Stomach smooth muscle (tissue), 2 donors: ENCODE data around the gene ZC3H7A.
A peak's percentile ranks its signal among the peaks of the same experiment; 100 is the strongest.
"Not testable (repeated sequence)": the region's sequence is repeated elsewhere in the genome, so short reads cannot be mapped to it uniquely, and the experiment has no call there.

Experiments used
- H3K27ac ChIP-seq: one replicate; pipeline ENCODE4 v1.7.0; 2013; ENCODE audit warnings: mild to moderate bottlenecking, low read length, inconsistent platforms
- H3K27me3 ChIP-seq, 2 donors: one replicate each; pipeline ENCODE4 v1.7.0; 2013; ENCODE audit warnings: low read length in 2 of 2; ENCODE audit not compliant: insufficient read depth in 2 of 2, control insufficient read depth in 1 of 2
- H3K36me3 ChIP-seq, 2 donors: one replicate each; pipeline ENCODE4 v1.7.0; 2013; ENCODE audit warnings: low read length in 2 of 2; ENCODE audit not compliant: control insufficient read depth in 2 of 2, insufficient read depth in 2 of 2
- H3K4me1 ChIP-seq: one replicate; pipeline ENCODE4 v1.7.0; 2013; ENCODE audit warnings: low read length; ENCODE audit not compliant: control insufficient read depth, insufficient read depth
- H3K4me3 ChIP-seq, 2 donors: one replicate each; pipeline ENCODE4 v1.7.0; 2013; ENCODE audit warnings: low read length in 2 of 2
- H3K9ac ChIP-seq, 2 donors: one replicate each; pipeline ENCODE4 v1.7.0; 2013; ENCODE audit warnings: low read length in 2 of 2, mild to moderate bottlenecking in 1 of 2
- H3K9me3 ChIP-seq, 2 donors: one replicate each; pipeline ENCODE4 v1.7.0; 2013; ENCODE audit warnings: low read length in 2 of 2; ENCODE audit not compliant: control insufficient read depth in 2 of 2
- donor health status: healthy.
- donor health status: Pancreatic carcinoma.

Gene ZC3H7A

DNA sequence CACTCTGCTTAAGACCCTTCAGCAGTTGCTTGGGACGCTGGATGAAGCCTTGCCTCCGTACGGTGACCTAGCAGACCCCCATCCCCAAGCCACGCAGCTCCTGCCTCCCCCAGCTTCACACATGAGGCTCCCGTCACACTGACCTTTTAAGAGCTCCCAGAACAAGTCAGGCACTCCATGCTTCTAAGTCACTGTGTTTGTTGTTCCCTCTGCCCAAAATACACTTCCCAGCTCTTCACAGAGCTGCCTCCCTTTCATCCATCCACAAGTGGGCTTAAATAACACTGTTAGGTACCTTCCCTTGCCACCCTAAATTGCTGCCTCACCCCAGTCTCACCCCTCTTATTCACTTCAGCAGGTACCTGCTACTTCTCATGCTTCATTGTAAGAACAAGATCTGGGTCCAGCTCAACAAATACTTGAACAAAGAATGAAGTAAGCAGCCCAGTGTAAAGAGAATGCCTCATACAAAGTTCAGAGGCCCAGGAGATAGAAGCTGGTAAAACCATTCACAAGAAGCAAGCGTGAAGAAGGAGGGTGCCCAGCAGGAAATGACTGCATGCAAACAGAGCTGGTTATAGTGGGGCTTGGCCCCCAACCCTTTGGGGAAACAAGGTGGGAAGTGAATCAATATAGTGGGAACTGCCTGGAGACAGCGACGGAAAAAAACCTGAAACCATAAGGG, 5.8 kb downstream of the ZC3H7A start:
- no peak overlapping the region for H3K27ac ChIP-seq
- no peak overlapping the region for H3K4me3 ChIP-seq
- H3K9me3 ChIP-seq = no peaks in the 10 kb centered on the region
- H3K4me1 ChIP-seq = peaks cover 29% of the 10 kb centered on the region
- H3K27me3 ChIP-seq = no peaks in the 10 kb centered on the region
- H3K36me3 ChIP-seq = peaks cover 0 to 3% of the 10 kb centered on the region in 2 donors
- H3K9ac ChIP-seq = no peak overlapping the region

DNA sequence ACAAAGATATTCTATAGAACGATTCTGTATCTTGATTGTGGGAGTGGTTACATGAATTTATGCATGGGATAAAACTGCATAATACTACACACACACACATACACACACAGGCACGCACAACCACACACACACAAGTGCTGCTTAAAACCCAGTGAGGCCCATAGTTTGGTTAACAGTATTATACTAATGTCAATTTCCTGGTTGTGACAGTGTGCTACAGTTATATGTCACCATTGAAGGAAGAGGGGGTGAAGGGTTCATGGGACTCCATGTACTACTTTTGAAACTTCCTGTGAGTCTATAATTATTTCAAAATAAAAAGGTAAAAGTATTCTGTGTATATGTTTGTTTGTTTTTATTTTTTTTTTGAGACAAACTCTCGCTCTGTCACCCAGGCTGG, 8.1 kb downstream of the ZC3H7A start:
- Histone ChIP-seq H3K4me1 (peaks cover 19% of the 10 kb centered on the region), H3K9ac (no peak overlapping the region), H3K27me3 (no peaks in the 10 kb centered on the region), H3K9me3 (no peaks in the 10 kb centered on the region), H3K36me3 (peaks cover 0 to 3% of the 10 kb centered on the region in 2 donors), H3K4me3 (no peak overlapping the region), H3K27ac (no peak overlapping the region)

DNA sequence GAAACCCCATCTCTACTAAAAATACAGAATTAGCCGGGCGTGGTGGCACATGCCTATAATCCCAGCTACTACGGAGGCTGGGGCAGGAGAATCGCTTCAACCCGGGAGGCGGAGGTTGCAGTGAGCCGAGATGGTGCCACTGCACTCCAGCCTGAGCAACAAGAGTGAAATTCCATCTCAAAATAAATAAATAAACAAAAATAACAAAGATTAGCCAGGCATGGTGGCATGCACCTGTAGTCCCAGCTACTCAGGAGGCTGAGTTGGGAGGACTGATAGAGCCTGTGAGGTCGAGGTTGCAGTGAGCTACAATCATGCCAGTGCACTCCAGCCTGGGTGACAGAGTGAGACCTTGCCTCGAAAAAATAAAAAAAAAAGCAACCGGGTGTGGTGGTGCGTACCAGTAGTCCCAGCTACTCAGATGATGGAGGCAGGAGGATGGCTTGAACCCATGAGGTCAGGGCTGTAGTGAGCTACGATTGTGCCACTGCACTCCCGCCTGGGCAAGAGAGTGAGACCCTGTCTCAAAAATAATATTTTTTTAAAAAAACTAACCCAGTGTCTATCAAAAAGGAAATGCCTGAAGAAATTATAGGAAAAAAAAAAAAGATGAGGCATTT, 12.0 kb downstream of the ZC3H7A start:
- not testable (repeated sequence) for H3K4me3 ChIP-seq, H3K27me3 ChIP-seq, H3K9ac ChIP-seq, H3K27ac ChIP-seq, H3K36me3 ChIP-seq, H3K9me3 ChIP-seq
- H3K4me1 ChIP-seq = peaks cover 14% of the 10 kb centered on the region

DNA sequence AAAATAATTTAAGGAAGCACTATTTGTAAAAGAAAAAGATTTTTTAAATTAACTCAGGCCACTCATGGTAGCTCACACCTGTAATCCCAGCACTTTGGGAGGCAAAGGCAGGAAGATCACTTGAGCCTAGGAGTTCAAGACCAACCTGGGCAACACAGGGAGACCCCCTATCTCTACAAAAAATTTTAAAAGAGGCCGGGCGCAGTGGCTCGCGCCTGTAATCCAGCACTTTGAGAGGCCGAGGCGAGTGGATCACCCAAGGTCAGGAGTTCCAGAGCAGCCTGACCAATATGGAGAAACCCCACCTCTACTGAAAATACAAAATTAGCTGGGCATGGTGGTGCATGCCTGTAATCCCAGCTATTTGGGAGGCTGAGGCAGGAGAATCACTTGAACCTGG, 12.7 kb downstream of the ZC3H7A start:
- H3K36me3 ChIP-seq, H3K27ac ChIP-seq: not testable (repeated sequence)
- H3K4me1 ChIP-seq = peaks cover 14% of the 10 kb centered on the region

DNA sequence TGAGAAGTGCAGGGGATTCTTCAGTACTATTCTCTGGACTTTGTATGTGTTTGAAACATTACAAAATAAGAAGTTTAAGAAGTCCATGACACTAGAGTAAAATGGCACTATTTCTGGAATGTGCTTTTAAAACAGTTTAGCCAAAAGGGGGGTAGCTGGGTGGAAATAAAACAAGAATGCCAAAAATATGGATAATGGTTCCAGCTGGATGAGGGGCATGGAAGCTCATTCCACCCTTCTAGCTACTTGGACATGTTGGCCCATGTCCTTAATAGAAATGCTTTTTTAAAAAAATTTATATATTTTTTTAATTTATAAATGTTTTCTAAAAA, 13.1 kb downstream of the ZC3H7A start:
- Histone ChIP-seq H3K27ac (peak overlapping the region; percentile 25), H3K27me3 (no peaks in the 10 kb centered on the region), H3K9ac (no peak overlapping the region), H3K9me3 (no peaks in the 10 kb centered on the region), H3K36me3 (peaks cover 0 to 3% of the 10 kb centered on the region in 2 donors), H3K4me3 (no peak overlapping the region), H3K4me1 (peaks cover 14% of the 10 kb centered on the region)

More for the DNA sequence above, 12.7 kb downstream of the ZC3H7A start:
- not testable (repeated sequence) for H3K27me3 ChIP-seq, H3K4me3 ChIP-seq, H3K9ac ChIP-seq, H3K9me3 ChIP-seq

DNA sequence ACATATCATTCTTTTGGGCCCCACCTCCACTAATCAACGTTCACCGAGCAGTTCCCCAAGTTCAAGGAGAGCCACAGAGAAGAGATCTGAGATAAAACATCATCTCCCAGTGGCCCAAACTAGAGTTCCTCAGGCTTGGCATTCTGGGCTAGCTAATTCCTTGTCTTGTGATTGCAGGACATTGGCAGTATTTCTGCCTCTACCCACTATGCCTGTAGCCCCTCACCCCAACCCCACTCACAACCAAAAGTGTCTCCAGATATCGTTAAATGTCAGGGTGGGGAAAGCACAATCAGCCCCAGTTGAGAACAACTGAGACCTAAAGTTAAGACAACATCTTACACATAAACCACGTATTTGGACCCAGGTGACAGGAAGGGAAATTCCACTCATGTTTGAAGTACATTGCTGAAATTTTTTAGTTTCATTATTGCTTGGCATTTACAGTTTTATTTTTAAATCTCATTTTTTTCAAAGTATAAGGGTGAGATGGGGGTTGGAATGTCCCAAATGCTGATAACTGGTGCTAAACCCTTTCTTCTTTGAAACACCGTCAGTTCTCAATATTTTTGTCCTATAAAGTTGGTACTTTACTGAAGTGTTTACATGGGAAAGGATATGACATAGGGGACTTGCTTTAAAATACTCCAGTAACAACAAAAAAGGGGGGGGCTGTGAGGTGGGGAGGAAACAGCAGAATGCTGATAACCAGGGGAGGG, 13.6 kb downstream of the ZC3H7A start:
- Histone ChIP-seq H3K9ac (peak overlapping the region in 1 of 2 donors; percentile 60), H3K9me3 (no peaks in the 10 kb centered on the region), H3K36me3 (peaks cover 0 to 3% of the 10 kb centered on the region in 2 donors), H3K4me1 (peaks cover 14% of the 10 kb centered on the region), H3K27me3 (no peaks in the 10 kb centered on the region), H3K4me3 (peak overlapping the region; percentile 46 to 58), H3K27ac (peak overlapping the region; percentile 66)

DNA sequence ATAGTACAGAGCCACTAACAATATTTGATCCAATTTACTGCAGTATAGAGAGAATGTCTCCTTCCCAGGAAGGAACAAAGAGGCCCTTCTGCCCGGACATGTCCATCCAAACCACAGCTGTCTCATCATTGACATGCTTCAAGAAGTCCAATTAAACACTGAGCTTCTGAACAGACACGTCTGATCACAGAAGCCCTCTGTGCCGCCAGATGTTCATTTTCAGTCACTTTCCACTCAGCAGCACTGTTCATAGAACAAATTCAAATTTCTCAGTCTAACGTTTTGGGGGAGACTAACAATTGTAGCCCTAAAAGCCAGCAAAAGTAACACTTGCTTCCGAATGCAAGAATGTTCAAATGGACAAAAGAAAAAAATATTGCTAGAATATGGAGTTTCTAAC, 15.3 kb downstream of the ZC3H7A start:
- Histone ChIP-seq H3K4me1 (peaks cover 14% of the 10 kb centered on the region), H3K4me3 (no peak overlapping the region)

DNA sequence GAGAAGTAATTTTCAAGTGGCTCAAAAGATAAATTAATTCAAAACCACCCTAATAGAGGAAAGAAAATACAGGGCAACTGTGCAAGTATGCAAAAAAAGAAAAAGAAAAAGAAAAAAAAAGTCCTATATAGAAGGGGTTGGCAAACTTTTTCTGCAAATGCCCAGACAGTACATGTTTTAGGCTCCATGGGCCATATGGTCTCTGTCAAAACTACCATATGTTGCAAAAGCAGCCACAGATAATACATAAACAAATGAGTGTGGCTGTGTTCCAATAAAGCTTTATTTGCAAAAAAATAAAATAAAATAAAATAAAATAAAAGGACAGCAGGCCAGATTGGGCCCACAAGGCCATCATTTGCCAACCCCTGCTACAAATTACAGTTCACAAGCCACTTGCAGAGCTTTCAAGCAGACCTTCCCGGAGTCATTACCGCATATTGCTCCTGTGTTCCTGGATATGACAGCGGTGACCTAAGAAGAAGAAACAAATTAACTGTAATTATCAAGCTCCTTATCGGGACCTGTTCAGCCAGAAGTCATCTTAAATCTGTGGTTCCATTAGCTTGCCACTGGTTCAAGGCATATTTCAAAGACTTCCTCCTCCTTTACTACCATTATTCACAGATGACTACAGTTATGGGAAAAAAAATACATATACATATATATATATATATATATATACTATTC, 15.9 kb downstream of the ZC3H7A start:
- Histone ChIP-seq H3K9me3 (no peaks in the 10 kb centered on the region), H3K4me1 (peaks cover 14% of the 10 kb centered on the region), H3K4me3 (no peak overlapping the region), H3K9ac (no peak overlapping the region), H3K27me3 (no peaks in the 10 kb centered on the region), H3K27ac (no peak overlapping the region), H3K36me3 (peaks cover 6 to 9% of the 10 kb centered on the region in 2 donors)

More for the DNA sequence above, 15.3 kb downstream of the ZC3H7A start:
- Histone ChIP-seq H3K27ac (no peak overlapping the region), H3K9ac (no peak overlapping the region), H3K36me3 (peaks cover 6% of the 10 kb centered on the region in 2 donors), H3K9me3 (no peaks in the 10 kb centered on the region), H3K27me3 (no peaks in the 10 kb centered on the region)

DNA sequence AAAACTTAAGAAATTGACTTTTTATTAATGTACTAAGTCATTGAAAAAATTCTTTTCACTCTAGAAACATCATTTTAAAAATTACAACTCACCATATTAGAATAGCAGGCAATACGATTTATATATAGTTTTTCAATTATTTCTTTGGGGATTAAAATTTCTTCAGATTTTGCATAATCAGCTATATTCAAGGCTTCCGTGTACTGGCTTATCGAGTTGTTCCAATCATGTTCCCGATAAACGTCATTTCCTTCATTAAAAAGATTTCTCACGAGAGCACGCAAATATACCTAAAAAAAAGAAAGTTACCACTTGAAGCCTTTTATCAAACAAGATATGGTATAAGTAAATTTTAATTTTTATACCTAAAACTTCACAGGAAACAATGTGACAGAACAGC, 18.0 kb downstream of the ZC3H7A start:
- H3K36me3 ChIP-seq = peaks cover 13 to 19% of the 10 kb centered on the region in 2 donors

DNA sequence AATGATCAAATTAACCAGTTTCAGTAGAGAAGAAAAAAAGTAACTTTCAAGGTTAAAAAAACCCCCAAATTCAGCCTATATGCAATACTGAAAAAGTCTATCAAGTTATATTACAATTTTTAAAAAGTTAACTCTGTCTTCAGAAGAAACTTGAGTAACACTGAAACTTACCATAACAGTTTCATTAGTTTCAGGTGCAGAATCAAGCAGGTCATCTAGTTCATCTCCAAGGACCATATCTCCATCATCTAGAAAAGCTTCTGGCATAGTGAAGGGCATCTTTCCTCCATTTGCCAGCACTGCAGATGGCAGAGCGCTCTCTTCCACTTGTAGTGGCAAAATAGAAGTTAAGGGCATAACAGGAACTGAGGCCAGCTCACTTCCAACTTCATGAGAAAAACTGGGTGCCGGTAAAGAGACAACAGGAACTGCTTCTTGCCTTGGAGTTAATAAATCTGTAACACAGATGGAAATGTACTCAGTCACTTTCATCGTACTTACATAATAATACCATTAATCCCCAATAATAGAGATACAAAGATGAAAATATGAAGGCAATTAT, 22.9 kb downstream of the ZC3H7A start:
- Histone ChIP-seq H3K36me3 (peaks cover 33 to 42% of the 10 kb centered on the region in 2 donors), H3K9ac (no peak overlapping the region), H3K4me1 (no peaks in the 10 kb centered on the region), H3K4me3 (no peak overlapping the region), H3K27ac (no peak overlapping the region), H3K9me3 (no peaks in the 10 kb centered on the region), H3K27me3 (no peaks in the 10 kb centered on the region)

More for the DNA sequence above, 18.0 kb downstream of the ZC3H7A start:
- Histone ChIP-seq H3K9me3 (no peaks in the 10 kb centered on the region), H3K9ac (no peak overlapping the region), H3K4me1 (peaks cover 14% of the 10 kb centered on the region), H3K27ac (no peak overlapping the region), H3K4me3 (no peak overlapping the region), H3K27me3 (no peaks in the 10 kb centered on the region)
